ENCODE measurements around the gene ZNF804A.
"Not testable (repeated sequence)": the region's sequence is repeated elsewhere in the genome, so short reads cannot be mapped to it uniquely, and the experiment has no call there.

Gene ZNF804A

GRCh38 chr2:184728411-184728810, 130.1 kb downstream of the ZNF804A start:
- DNase-seq: no peak

- no peak for DNase-seq
Observed at GRCh38 chr2:184729581-184729980, 131.3 kb downstream of the ZNF804A start.

- DNase-seq: no peak
Observed at GRCh38 chr2:184730288-184730687, 132.0 kb downstream of the ZNF804A start.

- no peak for DNase-seq
Observed at GRCh38 chr2:184734338-184734737, 136.0 kb downstream of the ZNF804A start.

GRCh38 chr2:184735611-184736010, 137.3 kb downstream of the ZNF804A start:
- DNase-seq: no peak

- DNase-seq: no peak
Observed at GRCh38 chr2:184743096-184743495, 144.8 kb downstream of the ZNF804A start.

GRCh38 chr2:184756161-184756560, 157.8 kb downstream of the ZNF804A start:
- no peak for DNase-seq

- no peak for DNase-seq
Observed at GRCh38 chr2:184756885-184757284, 158.6 kb downstream of the ZNF804A start.

GRCh38 chr2:184759557-184760255, 161.4 kb downstream of the ZNF804A start:
- not testable (repeated sequence) for DNase-seq

GRCh38 chr2:184760931-184761330, 162.6 kb downstream of the ZNF804A start:
- no peak for DNase-seq

- DNase-seq: no peak
Observed at GRCh38 chr2:184765112-184765895, 167.0 kb downstream of the ZNF804A start.

- DNase-seq: no peak
Observed at GRCh38 chr2:184767059-184767458, 168.7 kb downstream of the ZNF804A start.

- DNase-seq: no peak
Observed at GRCh38 chr2:184769023-184769422, 170.7 kb downstream of the ZNF804A start.

GRCh38 chr2:184769686-184770085, 171.4 kb downstream of the ZNF804A start:
- no peak for DNase-seq

- DNase-seq: no peak
Observed at GRCh38 chr2:184779777-184780176, 181.4 kb downstream of the ZNF804A start.

GRCh38 chr2:184780384-184780783, 182.1 kb downstream of the ZNF804A start:
- no peak for DNase-seq

- no peak for DNase-seq
Observed at GRCh38 chr2:184780944-184781343, 182.6 kb downstream of the ZNF804A start.

- no peak for DNase-seq
Observed at GRCh38 chr2:184783576-184783975, 185.2 kb downstream of the ZNF804A start.

GRCh38 chr2:184793176-184793575, 194.8 kb downstream of the ZNF804A start:
- no peak for DNase-seq

GRCh38 chr2:184799379-184799778, 201.1 kb downstream of the ZNF804A start:
- DNase-seq: no peak

GRCh38 chr2:184814421-184814820, 216.1 kb downstream of the ZNF804A start:
- no peak for DNase-seq

GRCh38 chr2:184815824-184816223, 217.5 kb downstream of the ZNF804A start:
- DNase-seq: no peak

GRCh38 chr2:184824597-184824996, 226.3 kb downstream of the ZNF804A start:
- no peak for DNase-seq

GRCh38 chr2:184830531-184830930, 232.2 kb downstream of the ZNF804A start:
- no peak for DNase-seq

All from CD4-positive, alpha-beta T cell treated with Interleukin-12 subunit alpha and Interleukin-12 subunit beta, for 1 hour (primary cell).